ENCODE results near the gene PVALEF. TPM values are rescaled to one million over a fixed set of nuclear protein-coding genes. Genes with fewer than 3 reads are reported as not detected.

The PVALEF gene
- total RNA-seq, 1 donor from 2014 or later: not detected

DNA sequence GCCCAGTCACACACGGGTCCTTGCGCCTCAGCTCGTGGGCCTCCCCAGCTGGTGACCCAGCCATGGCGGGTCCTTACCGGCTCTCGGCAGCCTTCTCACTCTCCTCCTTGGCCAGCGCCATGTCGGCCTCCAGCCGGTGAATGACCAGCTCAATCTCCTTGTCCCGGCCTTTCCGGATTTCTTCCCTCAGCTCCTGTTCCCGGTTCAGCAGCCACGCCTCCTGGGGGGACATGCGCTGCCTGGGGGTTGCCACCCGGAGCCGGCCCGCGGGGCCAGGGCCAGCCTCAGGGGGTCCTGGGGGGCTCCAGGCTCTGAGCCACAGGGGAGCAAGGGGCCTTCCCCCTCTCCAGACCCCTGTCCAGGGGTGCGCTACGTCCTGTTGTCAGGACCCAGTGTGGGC lies 25.8 kb downstream of the PVALEF start:
- H3K4me3 ChIP-seq (ENCODE audit: low read depth, low read length): no peak overlapping the region
- TF ChIP-seq, protein P1, sequence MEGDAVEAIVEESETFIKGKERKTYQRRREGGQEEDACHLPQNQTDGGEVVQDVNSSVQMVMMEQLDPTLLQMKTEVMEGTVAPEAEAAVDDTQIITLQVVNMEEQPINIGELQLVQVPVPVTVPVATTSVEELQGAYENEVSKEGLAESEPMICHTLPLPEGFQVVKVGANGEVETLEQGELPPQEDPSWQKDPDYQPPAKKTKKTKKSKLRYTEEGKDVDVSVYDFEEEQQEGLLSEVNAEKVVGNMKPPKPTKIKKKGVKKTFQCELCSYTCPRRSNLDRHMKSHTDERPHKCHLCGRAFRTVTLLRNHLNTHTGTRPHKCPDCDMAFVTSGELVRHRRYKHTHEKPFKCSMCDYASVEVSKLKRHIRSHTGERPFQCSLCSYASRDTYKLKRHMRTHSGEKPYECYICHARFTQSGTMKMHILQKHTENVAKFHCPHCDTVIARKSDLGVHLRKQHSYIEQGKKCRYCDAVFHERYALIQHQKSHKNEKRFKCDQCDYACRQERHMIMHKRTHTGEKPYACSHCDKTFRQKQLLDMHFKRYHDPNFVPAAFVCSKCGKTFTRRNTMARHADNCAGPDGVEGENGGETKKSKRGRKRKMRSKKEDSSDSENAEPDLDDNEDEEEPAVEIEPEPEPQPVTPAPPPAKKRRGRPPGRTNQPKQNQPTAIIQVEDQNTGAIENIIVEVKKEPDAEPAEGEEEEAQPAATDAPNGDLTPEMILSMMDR (IDR thresholded peaks at IDR 0.05; ENCODE audit: insufficient read depth, low read length, poor library complexity, severe bottlenecking): no peak
- no peak for DNase-seq (ENCODE audit: low read depth)
- no peaks in the 10 kb centered on the region for H3K27me3 ChIP-seq (ENCODE audit: control insufficient read depth, insufficient read depth, low read length)
- H3K36me3 ChIP-seq (ENCODE audit: control insufficient read depth, insufficient read depth, low read length): peaks cover 1% of the 10 kb centered on the region

DNA sequence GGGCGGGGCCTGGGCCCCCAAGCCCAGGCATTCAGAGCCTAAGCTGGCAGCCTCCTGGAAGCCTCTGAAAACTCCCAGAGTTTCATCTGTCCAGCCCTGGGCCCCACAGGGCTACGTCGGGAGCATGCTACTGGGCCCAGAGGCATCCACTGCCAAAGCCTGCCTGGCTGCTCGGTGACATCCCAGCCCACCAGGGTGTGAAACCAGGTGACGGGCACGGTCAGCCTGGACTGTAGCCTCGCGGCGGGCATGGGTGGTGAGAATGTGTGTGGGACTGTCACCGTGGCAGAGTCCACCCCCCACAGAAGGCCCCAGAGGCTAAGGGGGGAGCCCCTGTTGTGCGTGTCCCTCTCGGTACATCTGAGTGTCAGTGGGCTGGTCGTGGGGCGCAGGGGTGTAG lies 26.3 kb downstream of the PVALEF start:
- no peak for DNase-seq (ENCODE audit: low read depth)
- H3K4me3 ChIP-seq (ENCODE audit: low read depth, low read length): no peak overlapping the region
- no peaks in the 10 kb centered on the region for H3K27me3 ChIP-seq (ENCODE audit: control insufficient read depth, insufficient read depth, low read length)
- TF ChIP-seq, protein P1 (IDR thresholded peaks at IDR 0.05; ENCODE audit: insufficient read depth, low read length, poor library complexity, severe bottlenecking): no peak
- H3K36me3 ChIP-seq (ENCODE audit: control insufficient read depth, insufficient read depth, low read length): peaks cover 1% of the 10 kb centered on the region

DNA sequence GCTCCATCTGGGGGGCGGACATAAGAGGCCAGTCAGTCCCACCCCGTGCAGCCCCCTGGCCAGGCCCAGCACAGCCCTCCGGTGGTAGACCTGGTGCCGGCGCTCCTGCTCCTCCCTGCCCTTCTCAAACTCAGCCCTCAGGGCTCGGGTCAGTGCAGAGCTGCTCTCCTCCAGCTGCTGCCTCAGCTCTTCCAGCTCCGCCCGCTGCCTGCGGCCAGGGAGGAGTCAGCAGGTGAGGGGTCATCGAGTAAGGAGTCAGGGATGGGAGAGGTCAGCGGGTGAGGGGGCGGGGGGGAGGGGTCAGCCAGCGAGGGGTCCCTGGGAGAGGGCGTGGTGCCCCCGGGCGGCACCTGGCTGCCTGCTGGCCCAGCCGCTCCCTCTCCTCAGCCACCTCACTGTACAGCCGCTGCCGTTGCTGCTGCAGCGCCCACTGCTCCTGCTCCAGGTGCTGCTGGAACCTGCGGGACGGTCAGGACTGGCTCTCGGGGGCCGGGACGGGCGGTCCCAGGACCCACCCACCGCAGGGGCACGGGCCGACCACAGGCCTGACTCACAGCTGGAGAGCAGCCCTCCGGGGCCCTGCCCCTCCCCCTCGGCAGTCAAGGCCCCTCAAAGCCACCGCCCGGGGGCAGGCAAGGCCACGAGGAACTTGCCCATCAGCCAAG lies 27.2 kb downstream of the PVALEF start:
- TF ChIP-seq, protein P1 (IDR thresholded peaks at IDR 0.05; ENCODE audit: insufficient read depth, low read length, poor library complexity, severe bottlenecking): no peak
- H3K27me3 ChIP-seq (ENCODE audit: control insufficient read depth, insufficient read depth, low read length): no peaks in the 10 kb centered on the region
- no peak overlapping the region for H3K4me3 ChIP-seq (ENCODE audit: low read depth, low read length)
- peaks cover 1% of the 10 kb centered on the region for H3K36me3 ChIP-seq (ENCODE audit: control insufficient read depth, insufficient read depth, low read length)
- DNase-seq (ENCODE audit: low read depth): no peak

DNA sequence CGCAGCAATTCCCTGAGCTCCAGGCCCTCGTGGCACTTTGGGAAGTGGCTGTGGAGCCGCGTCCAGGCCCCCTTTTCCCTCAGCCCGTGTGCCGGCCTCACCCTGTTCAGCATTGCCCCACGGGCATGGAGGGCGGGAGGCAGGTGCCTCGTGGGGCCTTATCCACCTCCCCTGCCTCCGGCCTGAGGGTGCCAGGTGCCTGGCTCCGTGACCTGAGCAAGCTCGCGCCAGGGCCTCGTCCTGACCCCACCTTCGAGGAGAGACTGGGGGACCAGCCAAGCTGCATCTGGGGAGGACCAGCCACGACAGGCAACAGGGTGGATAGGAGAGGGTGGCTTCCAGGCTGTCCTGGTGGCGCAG lies 27.7 kb downstream of the PVALEF start:
- Histone ChIP-seq H3K36me3 (ENCODE audit: control insufficient read depth, insufficient read depth, low read length) (peaks cover 1% of the 10 kb centered on the region), H3K27me3 (ENCODE audit: control insufficient read depth, insufficient read depth, low read length) (no peaks in the 10 kb centered on the region), H3K4me3 (ENCODE audit: low read depth, low read length) (no peak overlapping the region)
- TF ChIP-seq, protein P1 (IDR thresholded peaks at IDR 0.05; ENCODE audit: insufficient read depth, low read length, poor library complexity, severe bottlenecking): no peak
- DNase-seq (ENCODE audit: low read depth): no peak

DNA sequence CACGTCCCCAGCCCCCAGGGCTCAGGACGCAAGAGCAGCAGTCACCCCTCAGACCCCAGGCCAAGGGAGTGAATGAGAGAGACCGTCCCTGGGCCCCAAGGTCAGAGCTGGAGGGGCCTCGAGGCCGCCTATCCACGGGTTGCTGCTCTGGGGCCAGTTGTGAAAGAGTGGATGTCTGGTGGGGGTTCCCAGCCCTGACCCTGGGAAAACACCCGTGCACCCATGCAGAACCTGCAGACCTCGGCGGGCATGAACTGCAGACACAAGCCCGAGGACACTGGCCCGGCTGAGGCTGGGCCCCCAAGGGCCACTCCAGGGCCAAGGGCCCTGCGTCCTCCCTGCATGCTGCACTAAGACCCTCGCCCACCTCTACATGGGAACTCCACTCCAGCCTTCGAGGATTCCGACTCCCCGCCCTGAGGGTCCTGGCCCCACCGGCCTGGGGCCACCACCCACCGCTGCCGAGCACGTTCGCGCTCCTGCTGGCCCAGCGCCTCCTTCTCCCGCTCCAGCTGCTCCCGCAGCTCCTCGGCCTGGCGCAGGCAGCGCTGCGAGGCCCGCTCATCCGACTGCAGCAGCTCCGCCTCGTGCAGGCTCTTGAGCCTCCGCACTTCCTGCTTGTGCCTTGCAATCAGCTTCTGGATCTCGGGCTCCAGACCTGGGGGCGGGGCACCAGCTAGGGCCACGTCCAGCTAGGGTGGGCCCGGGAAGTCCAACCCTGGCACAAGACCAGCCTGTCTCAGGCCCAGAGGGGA lies 28.3 kb downstream of the PVALEF start:
- peaks cover 1% of the 10 kb centered on the region for H3K36me3 ChIP-seq (ENCODE audit: control insufficient read depth, insufficient read depth, low read length)
- TF ChIP-seq, protein P1 (IDR thresholded peaks at IDR 0.05; ENCODE audit: insufficient read depth, low read length, poor library complexity, severe bottlenecking): no peak

More for the DNA sequence above, 28.3 kb downstream of the PVALEF start:
- DNase-seq (ENCODE audit: low read depth): no peak
- Histone ChIP-seq H3K4me3 (ENCODE audit: low read depth, low read length) (no peak overlapping the region), H3K27me3 (ENCODE audit: control insufficient read depth, insufficient read depth, low read length) (no peaks in the 10 kb centered on the region)

All from kidney epithelial cell (primary cell).